KMS-11 (cell line): Measurements from ENCODE around the gene PAK1.

Experiments used
- H2AFZ ChIP-seq: fragments of 200-600 bp; sonication (generic); 2 replicates; pipeline ENCODE4 v1.6.1; 2016; ENCODE audit warnings: antibody characterized with exemption, mixed run types, low read depth
- H3K27ac ChIP-seq: fragments of 200-600 bp; sonication (generic); 2 replicates; pipeline ENCODE4 v1.6.1; 2016; ENCODE audit warnings: mild to moderate bottlenecking, mixed run types
- H3K27me3 ChIP-seq: fragments of 200-600 bp; sonication (generic); 2 replicates; pipeline ENCODE4 v1.6.1; 2017; ENCODE audit warnings: mild to moderate bottlenecking, low read depth, mixed run types, moderate library complexity; ENCODE audit not compliant: insufficient read depth
- H3K36me3 ChIP-seq: fragments of 200-600 bp; sonication (generic); 2 replicates; pipeline ENCODE4 v1.6.1; 2017; ENCODE audit warnings: mild to moderate bottlenecking, mixed run types; ENCODE audit not compliant: insufficient read depth
- H3K4me1 ChIP-seq: fragments of 200-600 bp; sonication (generic); 2 replicates; pipeline ENCODE4 v1.6.1; 2016; ENCODE audit warnings: mild to moderate bottlenecking, low read depth, mixed run types; ENCODE audit not compliant: poor library complexity, severe bottlenecking
- H3K4me2 ChIP-seq: fragments of 200-600 bp; sonication (generic); 2 replicates; pipeline ENCODE4 v1.7.0; 2016; ENCODE audit warnings: mild to moderate bottlenecking, mixed run types
- H3K4me3 ChIP-seq: fragments of 200-600 bp; sonication (generic); IDR thresholded peaks from 2 replicates; pipeline ENCODE4 v1.6.1; 2017; ENCODE audit warnings: low read depth, low read length, mixed read lengths; ENCODE audit not compliant: insufficient read depth
- H3K79me2 ChIP-seq: fragments of 200-600 bp; sonication (generic); 2 replicates; pipeline ENCODE4 v1.6.1; 2016; ENCODE audit warnings: low read depth, mixed run types; ENCODE audit not compliant: insufficient read depth
- H3K9ac ChIP-seq: fragments of 200-600 bp; sonication (generic); 2 replicates; pipeline ENCODE4 v1.6.1; 2016; ENCODE audit warnings: mild to moderate bottlenecking, mixed run types
- H4K20me1 ChIP-seq: fragments of 200-600 bp; sonication (generic); 2 replicates; pipeline ENCODE4 v1.6.1; 2016; ENCODE audit warnings: mild to moderate bottlenecking, mixed run types; ENCODE audit not compliant: insufficient read depth
- TF ChIP-seq, protein P1 (sequence below): fragments of 200-600 bp; sonication (generic); conservative IDR thresholded peaks from 2 replicates; pipeline ENCODE4 v1.6.1; 2017; ENCODE audit warnings: low read depth, mild to moderate bottlenecking, antibody characterized with exemption, low read length, moderate library complexity, mixed read lengths

The PAK1 gene

DNA sequence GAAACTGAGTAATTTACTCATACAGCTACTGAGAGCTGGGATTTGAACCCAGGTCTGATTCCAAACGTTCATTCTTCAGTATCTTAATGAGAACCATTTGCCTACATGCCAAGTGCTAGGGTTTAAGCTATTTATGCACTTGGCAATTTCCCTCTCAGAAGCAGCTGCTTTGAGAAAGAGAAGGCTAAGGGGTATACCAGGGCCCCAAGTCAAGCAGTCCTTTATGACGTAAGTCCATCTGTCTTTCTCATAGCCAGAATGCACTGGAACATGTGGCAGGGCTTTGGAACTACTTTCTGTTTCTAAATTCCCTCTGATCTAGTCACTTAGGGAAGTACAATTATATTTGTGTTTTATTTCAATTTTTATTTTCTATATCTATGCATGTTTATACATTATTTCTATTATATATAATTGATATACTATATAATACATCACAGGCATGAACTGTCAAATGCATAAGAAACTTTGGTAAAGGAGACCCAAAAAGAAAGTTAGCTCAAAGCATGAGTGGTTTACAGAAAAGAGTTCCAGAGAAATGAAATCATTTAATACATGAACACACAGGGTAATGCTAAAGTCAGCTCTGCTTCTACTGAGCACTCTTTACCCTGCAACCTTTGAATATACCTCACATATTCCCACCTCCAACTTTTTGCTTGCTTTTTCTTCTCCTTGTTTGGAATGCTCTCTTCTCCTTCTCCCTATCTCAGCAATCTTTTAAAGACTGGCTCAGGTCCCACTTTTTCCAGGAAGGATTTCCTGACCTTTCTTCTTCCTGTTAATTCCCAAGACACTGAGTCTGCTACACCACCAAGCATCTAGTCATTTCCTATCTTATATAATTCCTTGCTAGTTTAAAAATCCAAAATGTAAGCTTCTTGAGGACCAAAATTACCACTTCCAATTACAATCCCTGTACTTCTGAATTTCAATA, 91.9 kb downstream of the PAK1 start:
- H3K4me1 ChIP-seq = no peaks in the 10 kb centered on the region
- H3K9ac ChIP-seq = no peak overlapping the region
- H4K20me1 ChIP-seq = no peaks in the 10 kb centered on the region
- TF ChIP-seq, protein P1, sequence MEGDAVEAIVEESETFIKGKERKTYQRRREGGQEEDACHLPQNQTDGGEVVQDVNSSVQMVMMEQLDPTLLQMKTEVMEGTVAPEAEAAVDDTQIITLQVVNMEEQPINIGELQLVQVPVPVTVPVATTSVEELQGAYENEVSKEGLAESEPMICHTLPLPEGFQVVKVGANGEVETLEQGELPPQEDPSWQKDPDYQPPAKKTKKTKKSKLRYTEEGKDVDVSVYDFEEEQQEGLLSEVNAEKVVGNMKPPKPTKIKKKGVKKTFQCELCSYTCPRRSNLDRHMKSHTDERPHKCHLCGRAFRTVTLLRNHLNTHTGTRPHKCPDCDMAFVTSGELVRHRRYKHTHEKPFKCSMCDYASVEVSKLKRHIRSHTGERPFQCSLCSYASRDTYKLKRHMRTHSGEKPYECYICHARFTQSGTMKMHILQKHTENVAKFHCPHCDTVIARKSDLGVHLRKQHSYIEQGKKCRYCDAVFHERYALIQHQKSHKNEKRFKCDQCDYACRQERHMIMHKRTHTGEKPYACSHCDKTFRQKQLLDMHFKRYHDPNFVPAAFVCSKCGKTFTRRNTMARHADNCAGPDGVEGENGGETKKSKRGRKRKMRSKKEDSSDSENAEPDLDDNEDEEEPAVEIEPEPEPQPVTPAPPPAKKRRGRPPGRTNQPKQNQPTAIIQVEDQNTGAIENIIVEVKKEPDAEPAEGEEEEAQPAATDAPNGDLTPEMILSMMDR = no peak
- no peaks in the 10 kb centered on the region for H3K79me2 ChIP-seq
- H3K27ac ChIP-seq = no peak overlapping the region
- no peaks in the 10 kb centered on the region for H3K36me3 ChIP-seq
- H3K4me3 ChIP-seq = no peak overlapping the region
- H3K4me2 ChIP-seq = no peak overlapping the region
- no peaks in the 10 kb centered on the region for H3K27me3 ChIP-seq
- H2AFZ ChIP-seq = no peak overlapping the region

GRCh38 chr11:77379934-77380333, 94.0 kb downstream of the PAK1 start:
- H3K4me1 ChIP-seq = no peaks in the 10 kb centered on the region
- H3K4me3 ChIP-seq = no peak overlapping the region
- H3K27me3 ChIP-seq = no peaks in the 10 kb centered on the region
- no peak overlapping the region for H2AFZ ChIP-seq
- no peaks in the 10 kb centered on the region for H3K36me3 ChIP-seq
- TF ChIP-seq, protein P1 = no peak
- no peaks in the 10 kb centered on the region for H3K79me2 ChIP-seq
- H3K4me2 ChIP-seq = no peak overlapping the region
- H3K27ac ChIP-seq = no peak overlapping the region
- H4K20me1 ChIP-seq = no peaks in the 10 kb centered on the region
- H3K9ac ChIP-seq = no peak overlapping the region

DNA sequence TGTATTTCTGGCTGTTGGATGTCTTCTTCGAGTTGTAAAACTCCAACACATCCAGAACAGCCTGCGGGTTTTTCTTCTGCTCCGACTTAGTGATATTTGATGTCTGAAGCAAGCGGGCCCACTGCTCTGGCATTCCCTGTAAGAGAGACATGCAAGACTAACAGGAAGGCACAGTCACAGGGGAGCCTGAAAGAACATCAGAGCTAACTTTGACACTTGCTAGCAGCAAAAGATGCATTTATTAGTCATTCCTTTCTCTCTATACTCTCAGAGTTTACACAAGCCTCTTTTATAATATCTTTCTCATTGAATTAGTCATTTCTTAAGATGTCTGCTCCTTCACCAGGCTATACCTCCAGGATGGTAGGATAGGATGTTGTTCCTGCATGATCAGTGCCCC, 94.6 kb downstream of the PAK1 start:
- Histone ChIP-seq H3K79me2 (no peaks in the 10 kb centered on the region), H3K4me3 (no peak overlapping the region), H3K4me1 (no peaks in the 10 kb centered on the region), H3K27me3 (no peaks in the 10 kb centered on the region), H3K9ac (no peak overlapping the region), H3K27ac (no peak overlapping the region), H2AFZ (no peak overlapping the region), H3K4me2 (no peak overlapping the region), H3K36me3 (no peaks in the 10 kb centered on the region), H4K20me1 (no peaks in the 10 kb centered on the region)
- TF ChIP-seq, protein P1 = no peak

DNA sequence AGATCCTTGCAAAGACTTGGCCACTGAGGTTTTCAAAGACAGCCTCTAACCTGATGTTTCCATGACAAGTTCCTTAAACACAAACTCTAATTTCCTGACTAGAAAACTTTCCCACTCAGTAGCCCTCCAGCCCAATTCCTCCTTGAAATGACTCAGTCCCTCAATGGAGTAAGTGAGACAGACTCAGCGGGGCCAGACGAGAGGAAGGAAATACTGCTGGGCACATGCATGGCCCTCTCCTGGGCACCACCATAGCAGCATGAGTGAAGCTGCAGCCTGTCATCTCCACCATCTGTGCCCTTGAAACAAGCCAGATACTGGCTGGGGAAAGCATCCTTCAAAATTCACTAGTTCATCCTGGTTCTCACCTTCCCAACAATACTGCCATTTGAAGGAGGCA, 96.2 kb downstream of the PAK1 start:
- H3K9ac ChIP-seq = no peak overlapping the region
- no peak overlapping the region for H2AFZ ChIP-seq
- H3K4me1 ChIP-seq = no peaks in the 10 kb centered on the region
- H3K27me3 ChIP-seq = no peaks in the 10 kb centered on the region
- no peak overlapping the region for H3K4me2 ChIP-seq
- no peaks in the 10 kb centered on the region for H4K20me1 ChIP-seq
- H3K27ac ChIP-seq = no peak overlapping the region
- H3K36me3 ChIP-seq = no peaks in the 10 kb centered on the region
- H3K4me3 ChIP-seq = no peak overlapping the region
- no peaks in the 10 kb centered on the region for H3K79me2 ChIP-seq
- TF ChIP-seq, protein P1 = no peak
